CD8-positive, alpha-beta memory T cell (primary cell): ENCODE measurements around the gene HSPH1. TPM values are rescaled to one million over a fixed set of nuclear protein-coding genes. Genes with fewer than 3 reads are reported as not detected.

Source experiments
- CTCF ChIA-PET: fragments of 350-600 bp; sonication (Branson Sonifier 250); formaldehyde crosslinking; loops from one replicate; lab custom pipeline; 2021; ENCODE audit warnings: antibody characterized with exemption; lab: Charles Lee
- POLR2A ChIA-PET: fragments of 350-600 bp; sonication (Branson Sonifier 250); formaldehyde crosslinking; loops from one replicate; lab custom pipeline; 2021; ENCODE audit warnings: antibody characterized with exemption; lab: Charles Lee
- DNase-seq, 5 donors: peaks; one replicate each; pipeline versions ENCODE4 v3.0.0 to v3.0.0-alpha.2; 2020 to 2022; ENCODE audit warnings: mixed read lengths in 1 of 5
- H3K27ac ChIP-seq: one replicate; pipeline ENCODE4 v1.7.0; 2013; ENCODE audit warnings: low read depth, mild to moderate bottlenecking, low read length, moderate library complexity
- H3K27me3 ChIP-seq: 2 replicates; pipeline ENCODE4 v1.7.0; 2013; ENCODE audit warnings: low read length, mild to moderate bottlenecking; ENCODE audit not compliant: insufficient read depth, poor library complexity, severe bottlenecking
- H3K36me3 ChIP-seq: 2 replicates; pipeline ENCODE4 v1.7.0; 2013; ENCODE audit warnings: mild to moderate bottlenecking, low read length, moderate library complexity; ENCODE audit not compliant: insufficient read depth
- H3K4me1 ChIP-seq: 2 replicates; pipeline ENCODE4 v1.7.0; 2013; ENCODE audit warnings: mild to moderate bottlenecking, low read length, moderate library complexity; ENCODE audit not compliant: insufficient read depth
- H3K4me3 ChIP-seq: 2 replicates; pipeline ENCODE4 v1.7.0; 2013; ENCODE audit warnings: mild to moderate bottlenecking, low read length
- H3K9me3 ChIP-seq: 2 replicates; pipeline ENCODE4 v1.7.0; 2013; ENCODE audit warnings: mild to moderate bottlenecking, low read length
- H3K27ac Mint-ChIP-seq, 8 donors: one replicate each; pipeline ENCODE4 v1.8.0; 2020 to 2021; ENCODE audit warnings: mixed read lengths in 8 of 8, mild to moderate bottlenecking in 6 of 8, inconsistent platforms in 3 of 8, moderate library complexity in 3 of 8
- H3K27me3 Mint-ChIP-seq, 2 donors: one replicate each; pipeline ENCODE4 v1.8.0; 2020 to 2021; ENCODE audit warnings: mixed read lengths in 2 of 2, mild to moderate bottlenecking in 1 of 2, moderate library complexity in 1 of 2
- H3K36me3 Mint-ChIP-seq, 3 donors: one replicate each; pipeline ENCODE4 v1.8.0; 2020 to 2021; ENCODE audit warnings: mixed read lengths in 3 of 3, inconsistent platforms in 1 of 3, mild to moderate bottlenecking in 1 of 3
- H3K4me1 Mint-ChIP-seq, 3 donors: one replicate each; pipeline ENCODE4 v1.8.0; 2020 to 2021; ENCODE audit warnings: mixed read lengths in 3 of 3, inconsistent platforms in 1 of 3, mild to moderate bottlenecking in 1 of 3
- H3K4me3 Mint-ChIP-seq, 7 donors: one replicate each; pipeline ENCODE4 v1.8.0; 2020 to 2021; ENCODE audit warnings: mixed read lengths in 7 of 7, mild to moderate bottlenecking in 6 of 7, moderate library complexity in 4 of 7, inconsistent platforms in 2 of 7
- H3K9me3 Mint-ChIP-seq, 5 donors: one replicate each; pipeline ENCODE4 v1.8.0; 2020 to 2022; ENCODE audit warnings: mixed read lengths in 5 of 5, mild to moderate bottlenecking in 3 of 5, moderate library complexity in 2 of 5, inconsistent platforms in 1 of 5
- polyA plus RNA-seq: library from polyadenylated mRNA; unstranded; fragments of 300-500 nt; fragmentation: Illumina TruSeq; gene quantifications from one replicate; pipeline ENCODE4 v1.2.3, GENCODE V29; 2021
- total RNA-seq, 2 experiments: library from RNA; stranded (reverse); gene quantifications; one replicate each; pipeline ENCODE4 v1.2.3, GENCODE V29; 2021

HSPH1 gene
- total and polyA plus RNA-seq, 3 experiments from 2014 or later: 50.5 to 329 (median 316) TPM

DNA sequence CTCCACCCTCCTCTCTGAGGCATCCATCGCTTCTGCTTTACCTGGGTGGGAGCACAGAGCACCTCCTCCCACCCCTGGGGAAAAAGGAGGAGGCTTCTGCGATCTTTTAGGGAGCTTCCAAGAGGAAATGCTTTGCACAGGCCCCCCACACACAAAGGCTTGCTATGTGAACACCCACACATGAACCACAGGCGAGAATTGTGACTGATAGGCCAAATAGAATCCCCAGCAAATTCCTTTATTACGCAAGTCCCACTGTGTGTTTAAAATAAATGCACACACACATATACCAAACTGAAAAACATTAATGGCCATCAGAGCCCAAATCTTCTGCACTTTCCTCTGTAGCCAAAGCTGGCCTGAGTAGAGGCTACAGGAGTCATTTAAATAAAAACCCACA is 50.6 kb downstream of the HSPH1 start:
- Histone ChIP-seq H3K36me3 (no peaks in the 10 kb centered on the region), H3K27me3 (no peaks in the 10 kb centered on the region), H3K4me3 (no peak overlapping the region), H3K4me1 (no peaks in the 10 kb centered on the region), H3K9me3 (no peaks in the 10 kb centered on the region), H3K27ac (no peak overlapping the region)
- DNase-seq: no peak
- no peaks in the 10 kb centered on the region for H3K4me1 Mint-ChIP-seq
- no peaks in the 10 kb centered on the region for H3K9me3 Mint-ChIP-seq
- peaks cover 2 to 28% of the 10 kb centered on the region in 2 donors for H3K27me3 Mint-ChIP-seq
- H3K4me3 Mint-ChIP-seq: no peak overlapping the region
- ChIA-PET POLR2A (no interaction called here), CTCF (interaction anchor here (1.2 kb wide), 1 partner anchor 8 kb away, joined by 3 read pairs; no protein-coding TSS in a partner anchor)
- no peaks in the 10 kb centered on the region for H3K36me3 Mint-ChIP-seq
- no peak overlapping the region for H3K27ac Mint-ChIP-seq

DNA sequence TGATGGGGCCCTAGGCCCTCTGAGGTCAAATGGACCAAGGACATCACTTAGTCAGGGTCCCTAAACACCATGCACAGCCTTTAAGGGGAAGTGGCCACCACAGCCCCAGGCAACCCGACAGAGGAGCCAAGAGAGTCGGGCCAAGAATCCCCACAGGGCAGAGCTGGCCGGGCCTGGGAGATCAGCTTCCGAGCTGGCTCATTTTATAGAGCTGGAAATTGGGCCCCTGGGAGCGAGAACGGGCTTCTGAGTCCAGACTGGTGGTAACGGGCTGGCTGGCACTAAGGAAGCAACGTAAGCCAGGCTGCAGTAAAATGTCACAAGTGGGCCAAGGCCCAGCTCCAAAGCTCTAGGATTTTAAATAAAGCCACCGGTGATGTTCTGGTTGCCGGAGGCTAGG is 51.1 kb downstream of the HSPH1 start:
- no peak overlapping the region for H3K4me3 Mint-ChIP-seq
- H3K4me1 ChIP-seq: no peaks in the 10 kb centered on the region
- H3K36me3 Mint-ChIP-seq: no peaks in the 10 kb centered on the region
- ChIA-PET CTCF (no interaction called here), POLR2A (no interaction called here)
- H3K27ac Mint-ChIP-seq: no peak overlapping the region
- H3K9me3 ChIP-seq: no peaks in the 10 kb centered on the region
- H3K27ac ChIP-seq: no peak overlapping the region
- no peaks in the 10 kb centered on the region for H3K36me3 ChIP-seq
- peaks cover 2 to 23% of the 10 kb centered on the region in 2 donors for H3K27me3 Mint-ChIP-seq
- H3K4me3 ChIP-seq: no peak overlapping the region
- no peaks in the 10 kb centered on the region for H3K9me3 Mint-ChIP-seq
- no peaks in the 10 kb centered on the region for H3K27me3 ChIP-seq
- H3K4me1 Mint-ChIP-seq: no peaks in the 10 kb centered on the region
- DNase-seq: no peak

DNA sequence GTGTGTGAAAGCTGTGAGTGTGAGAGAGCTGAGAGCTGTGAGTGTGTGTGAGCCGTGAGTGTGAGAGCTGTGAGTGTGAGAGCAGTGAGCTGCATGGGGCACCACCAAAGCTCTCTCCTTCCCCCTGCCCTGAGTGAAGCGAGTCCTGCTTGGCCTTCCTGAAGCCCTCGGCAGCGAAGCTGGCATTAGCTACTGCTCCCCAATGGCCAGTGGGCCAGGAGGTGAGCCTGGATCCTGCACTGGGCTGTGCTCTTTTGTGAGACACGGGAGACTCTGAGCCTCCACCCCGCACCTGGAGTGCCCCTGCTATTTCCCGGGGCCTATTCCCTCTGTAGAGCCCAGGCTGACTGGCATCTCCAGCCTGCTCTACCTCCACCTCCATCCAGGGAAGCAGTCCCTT is 51.5 kb downstream of the HSPH1 start:
- H3K36me3 Mint-ChIP-seq: no peaks in the 10 kb centered on the region
- H3K9me3 Mint-ChIP-seq: no peaks in the 10 kb centered on the region
- H3K4me1 Mint-ChIP-seq: no peaks in the 10 kb centered on the region
- H3K27ac Mint-ChIP-seq: no peak overlapping the region
- CTCF ChIA-PET: no interaction called here
- POLR2A ChIA-PET: no interaction called here
- no peaks in the 10 kb centered on the region for H3K9me3 ChIP-seq
- H3K4me3 Mint-ChIP-seq: no peak overlapping the region
- H3K36me3 ChIP-seq: no peaks in the 10 kb centered on the region
- H3K27ac ChIP-seq: no peak overlapping the region
- H3K4me1 ChIP-seq: no peaks in the 10 kb centered on the region
- H3K27me3 Mint-ChIP-seq: peaks cover 2 to 19% of the 10 kb centered on the region in 2 donors
- no peak overlapping the region for H3K4me3 ChIP-seq
- H3K27me3 ChIP-seq: no peaks in the 10 kb centered on the region
- DNase-seq: no peak

DNA sequence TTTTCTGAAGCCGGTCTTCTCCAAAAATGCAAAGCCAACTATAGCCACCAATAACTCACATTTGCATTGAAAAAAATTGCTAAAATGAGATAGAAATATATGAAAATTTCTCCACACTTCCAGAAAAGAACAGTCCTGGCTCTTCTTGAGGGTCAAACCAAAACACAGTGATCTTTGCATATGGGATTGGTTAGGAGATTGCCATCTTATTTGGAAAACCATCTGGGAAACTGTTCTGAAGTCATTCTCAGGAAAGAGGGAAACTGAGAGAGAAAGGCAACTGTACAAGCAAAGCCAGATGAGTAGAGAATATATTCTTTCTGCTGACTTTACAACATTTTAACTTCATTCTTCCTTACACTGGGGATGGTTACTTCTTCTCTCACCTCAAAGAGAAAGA is 54.6 kb downstream of the HSPH1 start:
- Mint-ChIP-seq H3K27ac (no peak overlapping the region), H3K4me1 (no peaks in the 10 kb centered on the region), H3K4me3 (no peak overlapping the region), H3K36me3 (no peaks in the 10 kb centered on the region), H3K27me3 (peaks cover 2 to 6% of the 10 kb centered on the region in 2 donors), H3K9me3 (no peaks in the 10 kb centered on the region)
- no peaks in the 10 kb centered on the region for H3K4me1 ChIP-seq
- no peak overlapping the region for H3K4me3 ChIP-seq
- ChIA-PET CTCF (no interaction called here), POLR2A (no interaction called here)
- no peaks in the 10 kb centered on the region for H3K9me3 ChIP-seq
- no peak for DNase-seq
- H3K36me3 ChIP-seq: no peaks in the 10 kb centered on the region
- no peaks in the 10 kb centered on the region for H3K27me3 ChIP-seq
- H3K27ac ChIP-seq: no peak overlapping the region

DNA sequence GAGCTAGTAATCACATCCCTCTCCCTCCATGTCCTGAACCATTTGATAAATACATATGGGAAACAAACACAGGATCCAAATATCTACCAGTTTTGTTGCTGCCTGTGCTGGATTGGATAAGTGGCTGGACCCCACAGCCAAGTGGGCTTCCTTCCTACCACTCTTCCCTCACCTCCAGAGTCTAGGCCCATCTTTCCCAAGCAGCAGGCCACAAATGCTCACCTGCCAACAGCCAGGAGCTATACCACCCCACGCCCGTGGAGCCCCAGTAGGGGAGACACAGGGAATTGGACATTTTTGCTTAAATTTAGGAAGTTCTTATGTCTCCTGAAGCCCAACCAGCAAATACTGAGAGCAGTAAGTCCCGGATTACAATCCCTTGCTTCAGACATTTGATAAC is 55.8 kb downstream of the HSPH1 start:
- H3K27me3 ChIP-seq: no peaks in the 10 kb centered on the region
- H3K4me3 ChIP-seq: no peak overlapping the region
- peaks cover 2 to 3% of the 10 kb centered on the region in 2 donors for H3K27me3 Mint-ChIP-seq
- H3K36me3 ChIP-seq: no peaks in the 10 kb centered on the region
- H3K27ac Mint-ChIP-seq: no peak overlapping the region
- no peak for DNase-seq
- H3K36me3 Mint-ChIP-seq: no peaks in the 10 kb centered on the region
- H3K4me3 Mint-ChIP-seq: no peak overlapping the region
- H3K9me3 ChIP-seq: no peaks in the 10 kb centered on the region
- H3K9me3 Mint-ChIP-seq: no peaks in the 10 kb centered on the region
- no peaks in the 10 kb centered on the region for H3K4me1 Mint-ChIP-seq
- H3K4me1 ChIP-seq: no peaks in the 10 kb centered on the region
- ChIA-PET POLR2A (no interaction called here), CTCF (interaction anchor here (1.0 kb wide), 1 partner anchor 61 kb away, joined by 3 read pairs; no protein-coding TSS in a partner anchor)
- no peak overlapping the region for H3K27ac ChIP-seq

DNA sequence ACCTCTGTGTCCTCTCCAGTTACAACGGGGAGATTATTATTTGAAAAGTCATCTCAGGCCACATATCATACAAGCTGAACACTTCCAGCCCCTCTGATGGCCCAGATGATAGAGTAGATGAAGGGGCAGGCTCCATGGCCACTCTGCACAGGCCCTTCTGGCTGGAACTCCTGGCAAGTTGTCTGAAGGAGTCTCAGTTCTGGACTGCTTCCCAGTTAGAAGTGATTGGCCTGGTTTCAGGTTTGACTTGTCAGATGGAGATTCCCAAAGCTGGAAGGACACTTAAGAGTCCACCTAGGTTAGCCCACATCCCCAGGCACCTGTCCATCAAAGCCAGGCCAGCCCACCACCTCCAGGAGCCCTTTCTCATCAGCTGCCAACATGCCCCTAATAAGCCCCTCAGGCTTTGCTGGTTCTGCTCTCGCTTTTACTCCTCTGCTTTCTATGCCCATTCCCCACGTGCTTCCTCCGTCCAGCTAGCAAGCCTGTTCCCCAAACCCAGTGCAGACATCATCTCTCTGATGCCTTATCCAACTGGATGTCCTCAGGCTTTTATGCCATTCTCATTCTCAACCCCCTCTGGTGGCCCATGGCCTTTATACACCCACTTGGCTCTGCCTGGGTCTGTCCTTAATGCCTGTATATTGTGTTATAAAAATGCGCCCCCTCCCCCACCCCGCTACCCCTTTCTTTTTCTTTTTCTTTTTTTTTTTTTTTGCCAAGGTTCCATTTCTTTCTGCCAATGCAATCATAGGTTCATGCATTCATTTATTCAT is 56.5 kb downstream of the HSPH1 start:
- no peak overlapping the region for H3K4me3 Mint-ChIP-seq
- H3K27ac Mint-ChIP-seq: no peak overlapping the region

DNA sequence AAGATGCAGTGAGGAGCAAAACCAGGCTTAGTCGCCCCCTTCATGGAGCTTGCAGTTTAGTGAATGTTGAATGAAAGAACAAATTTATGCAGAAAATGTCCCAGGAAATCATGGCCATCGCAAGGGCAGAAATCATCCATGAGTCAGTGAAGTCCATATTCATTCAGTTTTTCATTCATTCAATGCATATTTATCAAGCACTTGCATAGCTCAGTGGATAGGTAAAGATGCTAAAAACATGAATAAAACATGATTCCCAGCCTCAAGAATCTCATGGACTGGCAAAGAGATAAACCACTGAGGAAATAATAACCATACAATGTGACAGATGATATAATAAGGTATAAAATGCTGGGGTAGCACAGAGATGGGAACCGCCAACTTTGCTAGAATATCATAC is 58.8 kb downstream of the HSPH1 start:
- no peaks in the 10 kb centered on the region for H3K36me3 ChIP-seq
- ChIA-PET CTCF (interaction anchor here (1.2 kb wide), 1 partner anchor 9 kb away, joined by 3 read pairs; no protein-coding TSS in a partner anchor), POLR2A (no interaction called here)
- no peaks in the 10 kb centered on the region for H3K9me3 ChIP-seq
- H3K4me1 Mint-ChIP-seq: no peaks in the 10 kb centered on the region
- no peaks in the 10 kb centered on the region for H3K4me1 ChIP-seq
- H3K36me3 Mint-ChIP-seq: no peaks in the 10 kb centered on the region
- no peaks in the 10 kb centered on the region for H3K9me3 Mint-ChIP-seq
- H3K27ac ChIP-seq: no peak overlapping the region
- no peaks in the 10 kb centered on the region for H3K27me3 ChIP-seq
- peaks cover 14% of the 10 kb centered on the region in 2 donors for H3K27me3 Mint-ChIP-seq
- H3K27ac Mint-ChIP-seq: no peak overlapping the region
- DNase-seq: no peak
- H3K4me3 Mint-ChIP-seq: no peak overlapping the region
- H3K4me3 ChIP-seq: no peak overlapping the region

More for the DNA sequence above, 56.5 kb downstream of the HSPH1 start:
- DNase-seq: no peak
- Histone ChIP-seq H3K36me3 (no peaks in the 10 kb centered on the region), H3K9me3 (no peaks in the 10 kb centered on the region), H3K4me3 (no peak overlapping the region), H3K27ac (no peak overlapping the region), H3K27me3 (no peaks in the 10 kb centered on the region), H3K4me1 (no peaks in the 10 kb centered on the region)
- CTCF ChIA-PET: no interaction called here
- Mint-ChIP-seq H3K36me3 (no peaks in the 10 kb centered on the region), H3K9me3 (no peaks in the 10 kb centered on the region), H3K4me1 (no peaks in the 10 kb centered on the region), H3K27me3 (peaks cover 3 to 5% of the 10 kb centered on the region in 2 donors)
- POLR2A ChIA-PET: no interaction called here

DNA sequence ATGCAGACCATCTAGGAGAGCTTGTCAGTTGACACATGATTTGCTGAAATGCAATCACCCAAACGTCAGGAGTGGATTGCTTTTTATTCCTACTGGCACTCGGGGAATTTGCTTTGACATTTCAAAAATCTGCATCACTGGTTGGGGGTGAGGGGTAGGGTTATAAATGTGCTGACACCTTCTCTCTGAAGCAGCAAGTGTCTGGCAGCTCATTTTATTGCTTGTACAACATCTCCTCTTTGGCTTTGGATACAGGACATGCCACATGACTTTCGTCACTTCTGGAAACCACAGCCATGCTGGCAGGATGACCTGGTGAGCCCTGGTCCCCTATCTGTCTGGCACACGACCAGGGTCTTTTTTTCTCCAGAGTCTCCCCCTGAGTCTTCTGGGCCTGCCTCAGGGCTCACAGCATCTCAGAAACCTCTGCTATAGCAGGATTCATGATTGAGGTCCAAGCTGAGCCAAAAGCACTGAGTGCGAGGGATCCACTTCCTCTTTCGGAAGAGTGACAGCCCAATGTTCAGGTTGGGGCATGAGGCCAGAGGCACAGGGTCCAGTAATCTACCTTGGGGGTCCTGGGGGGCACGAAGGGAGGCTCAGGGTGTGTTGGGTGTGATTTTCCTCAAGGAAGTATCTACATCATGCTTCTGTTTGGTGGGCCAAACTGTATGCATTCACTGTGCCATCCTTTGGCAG is 60.1 kb downstream of the HSPH1 start:
- Histone ChIP-seq H3K36me3 (no peaks in the 10 kb centered on the region), H3K9me3 (no peaks in the 10 kb centered on the region), H3K4me3 (no peak overlapping the region), H3K27ac (no peak overlapping the region), H3K4me1 (no peaks in the 10 kb centered on the region), H3K27me3 (no peaks in the 10 kb centered on the region)
- no peak overlapping the region for H3K4me3 Mint-ChIP-seq
- peaks cover 16 to 27% of the 10 kb centered on the region in 2 donors for H3K27me3 Mint-ChIP-seq
- H3K4me1 Mint-ChIP-seq: no peaks in the 10 kb centered on the region
- DNase-seq: no peak
- H3K36me3 Mint-ChIP-seq: no peaks in the 10 kb centered on the region
- no peaks in the 10 kb centered on the region for H3K9me3 Mint-ChIP-seq
- CTCF ChIA-PET: no interaction called here
- no peak overlapping the region for H3K27ac Mint-ChIP-seq
- POLR2A ChIA-PET: no interaction called here
